ENCODE measurements around the gene CACNA1D.
A peak's percentile ranks its signal among the peaks of the same experiment; 100 is the strongest.
"Not testable (repeated sequence)": the region's sequence is repeated elsewhere in the genome, so short reads cannot be mapped to it uniquely, and the experiment has no call there.

Gene CACNA1D

GRCh38 chr3:53476372-53476771, 18.0 kb upstream of the CACNA1D start:
- not testable (repeated sequence) for H3K4ac ChIP-seq (ENCODE audit: low read depth, low read length); H3K4me2 ChIP-seq (ENCODE audit: low read length); H2BK5ac ChIP-seq (ENCODE audit: low read length); H3K4me3 ChIP-seq (ENCODE audit: low read length); H3K27ac ChIP-seq (ENCODE audit: low read depth, low read length); H3K23ac ChIP-seq (ENCODE audit: low read length); H2BK15ac ChIP-seq (replicated peaks; ENCODE audit: low read depth); H2BK120ac ChIP-seq (ENCODE audit: low read depth, low read length); H3K79me2 ChIP-seq (ENCODE audit: control insufficient read depth, insufficient read depth, low read length); H3K27me3 ChIP-seq (ENCODE audit: insufficient read depth, low read length, poor library complexity); DNase-seq; H3K4me1 ChIP-seq (ENCODE audit: control insufficient read depth, low read depth, low read length); H4K8ac ChIP-seq (ENCODE audit: low read depth, low read length); H3K56ac ChIP-seq (ENCODE audit: low read length); H3K18ac ChIP-seq (ENCODE audit: low read length); H3K9ac ChIP-seq (ENCODE audit: low read length); H4K5ac ChIP-seq (ENCODE audit: low read length); H3K36me3 ChIP-seq (ENCODE audit: control insufficient read depth, insufficient read depth, low read length); H3K79me1 ChIP-seq (ENCODE audit: low read length); H2AK5ac ChIP-seq (ENCODE audit: low read length)
- no CpG with 5 or more reads among the region's 3 CpGs for WGBS (ENCODE audit: extremely low coverage, insufficient coverage, low lambda C conversion rate)

- H3K27me3 ChIP-seq (ENCODE audit: insufficient read depth, low read length, poor library complexity); H3K23ac ChIP-seq (ENCODE audit: low read length); H2AK5ac ChIP-seq (ENCODE audit: low read length); H4K5ac ChIP-seq (ENCODE audit: low read length); H3K9ac ChIP-seq (ENCODE audit: low read length); H3K4me2 ChIP-seq (ENCODE audit: low read length); H3K4ac ChIP-seq (ENCODE audit: low read depth, low read length); H3K27ac ChIP-seq (ENCODE audit: low read depth, low read length); H2BK120ac ChIP-seq (ENCODE audit: low read depth, low read length); H3K4me3 ChIP-seq (ENCODE audit: low read length); H4K8ac ChIP-seq (ENCODE audit: low read depth, low read length); H3K56ac ChIP-seq (ENCODE audit: low read length); H3K79me2 ChIP-seq (ENCODE audit: control insufficient read depth, insufficient read depth, low read length); H3K36me3 ChIP-seq (ENCODE audit: control insufficient read depth, insufficient read depth, low read length); H2BK5ac ChIP-seq (ENCODE audit: low read length); H3K79me1 ChIP-seq (ENCODE audit: low read length); DNase-seq; H2BK15ac ChIP-seq (replicated peaks; ENCODE audit: low read depth); H3K18ac ChIP-seq (ENCODE audit: low read length); H3K4me1 ChIP-seq (ENCODE audit: control insufficient read depth, low read depth, low read length): not testable (repeated sequence)
- WGBS (ENCODE audit: extremely low coverage, insufficient coverage, low lambda C conversion rate), result no CpG with 5 or more reads among the region's 1 CpG
Observed at GRCh38 chr3:53477689-53478088, 16.7 kb upstream of the CACNA1D start.

- Histone ChIP-seq H3K36me3 (ENCODE audit: control insufficient read depth, insufficient read depth, low read length) (no peaks in the 10 kb centered on the region), H3K4me3 (ENCODE audit: low read length) (no peak overlapping the region), H2BK5ac (ENCODE audit: low read length) (no peak overlapping the region), H3K79me2 (ENCODE audit: control insufficient read depth, insufficient read depth, low read length) (no peaks in the 10 kb centered on the region), H3K23ac (ENCODE audit: low read length) (no peak overlapping the region), H3K79me1 (ENCODE audit: low read length) (no peaks in the 10 kb centered on the region), H2AK5ac (ENCODE audit: low read length) (no peak overlapping the region), H2BK120ac (ENCODE audit: low read depth, low read length) (no peak overlapping the region), H4K5ac (ENCODE audit: low read length) (no peak overlapping the region), H2BK15ac (replicated peaks; ENCODE audit: low read depth) (no peak overlapping the region), H3K4me2 (ENCODE audit: low read length) (no peak overlapping the region), H3K4ac (ENCODE audit: low read depth, low read length) (no peak overlapping the region), H4K8ac (ENCODE audit: low read depth, low read length) (no peak overlapping the region), H3K18ac (ENCODE audit: low read length) (no peak overlapping the region), H3K4me1 (ENCODE audit: control insufficient read depth, low read depth, low read length) (no peaks in the 10 kb centered on the region), H3K27ac (ENCODE audit: low read depth, low read length) (no peak overlapping the region), H3K9ac (ENCODE audit: low read length) (no peak overlapping the region), H3K27me3 (ENCODE audit: insufficient read depth, low read length, poor library complexity) (no peaks in the 10 kb centered on the region), H3K56ac (ENCODE audit: low read length) (no peak overlapping the region)
- WGBS (ENCODE audit: extremely low coverage, insufficient coverage, low lambda C conversion rate), result no CpG with 5 or more reads among the region's 1 CpG
- DNase-seq, result no peak
Observed at GRCh38 chr3:53478166-53478830, 16.1 kb upstream of the CACNA1D start.

GRCh38 chr3:53478921-53479664, 15.3 kb upstream of the CACNA1D start:
- Histone ChIP-seq H3K4me2 (ENCODE audit: low read length) (no peak overlapping the region), H3K4ac (ENCODE audit: low read depth, low read length) (no peak overlapping the region), H2AK5ac (ENCODE audit: low read length) (no peak overlapping the region), H3K79me1 (ENCODE audit: low read length) (no peaks in the 10 kb centered on the region), H2BK15ac (replicated peaks; ENCODE audit: low read depth) (no peak overlapping the region), H3K79me2 (ENCODE audit: control insufficient read depth, insufficient read depth, low read length) (no peaks in the 10 kb centered on the region), H4K5ac (ENCODE audit: low read length) (no peak overlapping the region), H4K8ac (ENCODE audit: low read depth, low read length) (no peak overlapping the region), H3K9ac (ENCODE audit: low read length) (no peak overlapping the region), H3K27ac (ENCODE audit: low read depth, low read length) (no peak overlapping the region), H3K4me3 (ENCODE audit: low read length) (no peak overlapping the region), H2BK5ac (ENCODE audit: low read length) (no peak overlapping the region), H3K36me3 (ENCODE audit: control insufficient read depth, insufficient read depth, low read length) (no peaks in the 10 kb centered on the region), H3K56ac (ENCODE audit: low read length) (no peak overlapping the region), H3K18ac (ENCODE audit: low read length) (no peak overlapping the region), H3K23ac (ENCODE audit: low read length) (no peak overlapping the region), H3K4me1 (ENCODE audit: control insufficient read depth, low read depth, low read length) (no peaks in the 10 kb centered on the region), H3K27me3 (ENCODE audit: insufficient read depth, low read length, poor library complexity) (no peaks in the 10 kb centered on the region), H2BK120ac (ENCODE audit: low read depth, low read length) (no peak overlapping the region)
- WGBS (ENCODE audit: extremely low coverage, insufficient coverage, low lambda C conversion rate), result no CpG with 5 or more reads among the region's 4 CpGs
- DNase-seq, result peak; percentile 22

- no peak overlapping the region for H3K56ac ChIP-seq (ENCODE audit: low read length)
- no peak overlapping the region for H2BK5ac ChIP-seq (ENCODE audit: low read length)
- H3K9ac ChIP-seq (ENCODE audit: low read length), result no peak overlapping the region
- H3K79me1 ChIP-seq (ENCODE audit: low read length), result no peaks in the 10 kb centered on the region
- no peak overlapping the region for H3K23ac ChIP-seq (ENCODE audit: low read length)
- H3K4me3 ChIP-seq (ENCODE audit: low read length), result no peak overlapping the region
- no peak overlapping the region for H3K4me2 ChIP-seq (ENCODE audit: low read length)
- no CpG with 5 or more reads among the region's 1 CpG for WGBS (ENCODE audit: extremely low coverage, insufficient coverage, low lambda C conversion rate)
- no peaks in the 10 kb centered on the region for H3K79me2 ChIP-seq (ENCODE audit: control insufficient read depth, insufficient read depth, low read length)
- no peak overlapping the region for H4K5ac ChIP-seq (ENCODE audit: low read length)
- no peak overlapping the region for H3K18ac ChIP-seq (ENCODE audit: low read length)
- H3K4ac ChIP-seq (ENCODE audit: low read depth, low read length), result no peak overlapping the region
- DNase-seq, result no peak
- H4K8ac ChIP-seq (ENCODE audit: low read depth, low read length), result no peak overlapping the region
- no peak overlapping the region for H3K27ac ChIP-seq (ENCODE audit: low read depth, low read length)
- H2AK5ac ChIP-seq (ENCODE audit: low read length), result no peak overlapping the region
- H3K36me3 ChIP-seq (ENCODE audit: control insufficient read depth, insufficient read depth, low read length), result no peaks in the 10 kb centered on the region
- H2BK15ac ChIP-seq (replicated peaks; ENCODE audit: low read depth), result no peak overlapping the region
- H2BK120ac ChIP-seq (ENCODE audit: low read depth, low read length), result no peak overlapping the region
- no peaks in the 10 kb centered on the region for H3K4me1 ChIP-seq (ENCODE audit: control insufficient read depth, low read depth, low read length)
- no peaks in the 10 kb centered on the region for H3K27me3 ChIP-seq (ENCODE audit: insufficient read depth, low read length, poor library complexity)
Observed at GRCh38 chr3:53482227-53482626, 12.2 kb upstream of the CACNA1D start.

All from mesendoderm (in vitro differentiated cells).